NCI-H526 (cell line): Measurements from ENCODE around the gene KLKB1.
"Not testable (repeated sequence)": the region's sequence is repeated elsewhere in the genome, so short reads cannot be mapped to it uniquely, and the experiment has no call there.

Experiments used
- DNase-seq, 2 experiments: peaks; one replicate each; lab custom pipeline; 2025; lab: John Stamatoyannopoulos, UW

Gene KLKB1

GRCh38 chr4:186227744-186228513, 622 bp downstream of the KLKB1 start:
- no peak for DNase-seq

- no peak for DNase-seq
Measured at GRCh38 chr4:186228514-186228894, 1.2 kb downstream of the KLKB1 start.

GRCh38 chr4:186234367-186234766, 7.1 kb downstream of the KLKB1 start:
- DNase-seq: no peak

DNA sequence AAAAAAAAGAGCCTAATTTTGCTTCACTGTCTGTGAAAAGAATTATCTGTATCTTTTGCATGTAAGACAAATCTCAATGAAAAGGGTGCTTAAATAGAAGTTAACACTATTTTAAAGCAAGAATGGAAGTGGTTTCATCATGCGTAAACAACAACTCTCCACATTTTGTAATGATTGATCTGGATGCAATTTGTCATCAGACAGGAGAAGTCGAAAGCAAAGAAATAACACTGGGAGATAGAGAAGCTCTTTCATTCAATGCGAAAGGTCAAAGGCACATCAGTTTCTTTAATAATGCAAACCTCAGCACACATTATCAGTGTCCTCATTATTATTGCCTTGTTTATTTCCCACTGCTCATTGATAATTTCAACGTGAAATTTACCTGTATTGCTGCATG, 8.8 kb downstream of the KLKB1 start:
- no peak for DNase-seq

DNA sequence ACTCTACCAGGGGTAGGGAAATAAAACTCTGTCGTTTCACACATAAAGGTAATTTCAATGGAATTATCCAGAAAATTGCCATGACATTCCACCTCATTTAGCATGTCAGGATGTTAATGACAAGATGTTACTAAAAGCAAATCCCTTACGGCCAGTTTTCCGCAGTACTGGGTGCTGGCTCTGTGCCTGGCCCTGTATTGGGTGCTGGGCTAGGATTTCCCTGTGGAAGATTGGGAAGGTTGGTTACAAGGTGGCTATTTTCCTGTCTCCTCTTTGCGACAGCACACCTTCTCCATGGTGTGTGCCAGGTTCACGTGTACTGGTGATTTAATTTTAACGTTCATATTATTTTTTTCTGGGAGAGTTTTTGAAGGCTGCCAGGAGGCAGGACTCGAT, 13.1 kb downstream of the KLKB1 start:
- DNase-seq: no peak

DNA sequence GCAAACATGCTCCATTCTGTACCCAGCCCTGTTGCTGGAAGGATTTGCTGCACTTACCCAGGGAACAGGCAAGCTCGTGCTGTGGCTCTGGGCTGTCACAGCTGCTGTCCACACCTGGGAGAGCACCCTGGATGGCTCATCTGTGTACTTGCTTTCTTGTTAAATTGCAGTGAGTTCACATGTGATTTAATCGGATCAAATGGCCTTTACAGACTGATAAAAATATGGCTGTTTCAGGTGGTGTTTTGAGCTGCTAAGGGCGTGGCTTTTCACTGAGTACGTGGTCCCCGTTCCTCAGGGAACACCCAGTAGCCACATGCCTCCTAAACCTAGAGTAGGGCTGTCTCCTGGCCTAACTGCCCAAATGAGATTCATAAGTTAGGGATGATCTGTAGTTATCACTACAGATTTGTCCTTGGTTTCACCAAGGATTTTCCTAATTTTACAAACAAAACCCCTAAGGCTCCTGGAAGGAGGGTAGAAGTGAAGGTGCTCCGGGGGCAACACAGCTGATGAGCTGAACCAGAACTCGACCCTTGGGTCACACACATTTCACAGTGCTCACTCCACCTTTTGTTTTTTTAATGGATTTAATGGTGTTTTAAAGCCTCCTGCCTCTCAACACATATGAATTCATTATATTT, 13.7 kb downstream of the KLKB1 start:
- no peak for DNase-seq

DNA sequence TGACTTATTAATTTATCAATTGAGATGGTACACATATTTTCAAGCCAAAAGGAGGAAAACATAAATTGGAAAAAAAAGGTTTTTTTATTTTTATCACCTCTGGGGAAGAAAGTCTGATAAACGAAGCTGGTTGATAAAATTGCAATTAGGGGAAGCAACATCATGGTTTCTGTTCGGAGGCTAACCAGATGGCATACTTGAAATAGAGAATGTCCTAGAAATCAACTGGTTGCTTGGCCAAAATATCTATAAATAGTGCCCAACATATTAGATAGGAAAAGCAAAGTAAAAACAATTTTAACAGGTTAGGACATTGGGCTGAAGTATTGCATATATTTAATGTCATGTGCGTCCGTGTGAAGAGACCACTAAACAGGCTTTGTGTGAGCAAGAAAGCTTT, 14.3 kb downstream of the KLKB1 start:
- no peak for DNase-seq

DNA sequence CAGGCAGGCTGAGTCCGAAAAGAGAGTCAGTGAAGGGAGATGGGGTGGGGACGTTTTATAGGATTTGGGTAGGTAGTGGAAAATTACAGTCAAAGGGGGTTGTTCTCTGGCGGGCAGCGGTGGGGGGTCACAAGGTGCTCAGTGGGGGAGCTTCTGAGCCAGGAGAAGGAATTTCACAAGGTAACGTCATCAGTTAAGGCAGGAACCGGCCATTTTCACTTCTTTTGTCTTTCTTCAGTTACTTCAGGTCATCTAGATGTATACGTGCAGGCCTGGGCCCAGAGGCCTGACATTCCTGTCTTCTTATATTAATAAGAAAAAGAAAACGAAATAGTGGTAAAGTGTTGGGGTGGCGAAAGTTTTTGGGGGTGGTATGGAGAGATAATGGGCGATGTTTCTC, 14.7 kb downstream of the KLKB1 start:
- DNase-seq: not testable (repeated sequence)

- no peak for DNase-seq
Measured at GRCh38 chr4:186243331-186243730, 16.0 kb downstream of the KLKB1 start.

DNA sequence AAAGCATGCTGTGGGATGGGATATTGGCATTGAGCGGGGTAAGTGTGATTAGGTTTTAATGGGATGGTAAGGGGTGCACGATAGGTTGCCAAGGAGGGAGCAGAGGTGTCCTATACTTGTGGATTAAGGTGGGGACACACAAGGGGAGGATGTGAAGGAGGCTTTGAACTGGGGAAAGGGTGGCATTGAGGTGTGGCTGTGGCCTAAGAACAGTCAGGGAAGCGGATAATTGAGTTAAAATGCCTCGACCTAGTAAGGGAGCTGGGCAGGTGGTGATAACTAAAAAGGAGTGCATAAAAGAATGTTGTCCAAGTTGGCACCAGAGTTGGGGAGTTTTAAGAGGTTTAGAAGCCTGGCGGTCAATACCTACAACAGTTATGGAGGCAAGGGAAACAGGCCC, 17.5 kb downstream of the KLKB1 start:
- no peak for DNase-seq

DNA sequence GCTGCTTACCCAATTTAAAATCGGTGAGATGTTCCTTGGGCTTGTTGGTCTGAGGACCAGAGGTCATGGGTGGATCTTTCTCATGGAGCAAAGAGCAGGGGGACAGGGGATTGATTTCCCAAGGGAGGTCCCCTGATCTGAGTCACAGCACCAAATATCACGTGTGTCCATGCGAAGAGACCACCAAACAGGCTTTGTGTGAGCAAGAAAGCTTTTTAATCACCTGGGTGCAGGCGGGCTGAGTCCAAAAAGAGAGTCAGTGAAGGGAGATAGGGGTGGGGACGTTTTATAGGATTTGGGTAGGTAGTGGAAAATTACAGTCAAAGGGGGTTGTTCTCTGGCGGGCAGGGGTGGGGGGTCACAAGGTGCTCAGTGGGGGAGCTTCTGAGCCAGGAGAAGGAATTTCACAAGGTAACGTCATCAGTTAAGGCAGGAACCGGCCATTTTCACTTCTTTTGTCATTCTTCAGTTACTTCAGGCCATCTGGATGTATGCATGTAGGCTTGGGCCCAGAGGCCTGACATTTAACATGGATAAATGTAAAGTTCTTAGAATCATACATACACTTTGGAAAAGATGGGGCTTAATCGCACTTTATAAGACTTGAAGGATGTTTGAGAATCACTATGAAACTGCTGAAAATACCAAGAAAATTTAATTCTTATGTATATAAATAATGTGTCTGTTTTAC, 19.9 kb downstream of the KLKB1 start:
- not testable (repeated sequence) for DNase-seq

GRCh38 chr4:186248643-186249042, 21.3 kb downstream of the KLKB1 start:
- DNase-seq: no peak

- no peak for DNase-seq
Measured at GRCh38 chr4:186249785-186250754, 22.8 kb downstream of the KLKB1 start.

- no peak for DNase-seq
Measured at GRCh38 chr4:186250760-186251159, 23.5 kb downstream of the KLKB1 start.

DNA sequence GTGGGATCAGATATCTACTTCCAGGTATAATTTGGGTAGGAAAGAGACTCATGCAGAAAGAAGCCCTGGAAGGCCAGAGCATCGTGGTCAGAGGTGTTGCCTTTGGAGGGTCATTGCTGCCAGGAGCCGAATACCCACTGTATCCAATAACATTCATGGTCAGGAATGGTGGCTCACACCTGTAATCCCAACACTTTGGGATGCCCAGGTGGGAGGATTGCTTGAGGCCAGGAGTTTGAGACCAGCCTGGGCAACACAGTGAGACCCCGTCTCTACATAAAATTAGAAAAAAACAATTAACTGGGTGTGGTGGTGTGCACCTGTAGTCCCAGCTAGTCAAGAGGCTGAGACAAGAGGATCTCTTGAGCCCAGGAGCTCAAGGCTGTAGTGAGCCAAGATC, 27.8 kb downstream of the KLKB1 start:
- no peak for DNase-seq

DNA sequence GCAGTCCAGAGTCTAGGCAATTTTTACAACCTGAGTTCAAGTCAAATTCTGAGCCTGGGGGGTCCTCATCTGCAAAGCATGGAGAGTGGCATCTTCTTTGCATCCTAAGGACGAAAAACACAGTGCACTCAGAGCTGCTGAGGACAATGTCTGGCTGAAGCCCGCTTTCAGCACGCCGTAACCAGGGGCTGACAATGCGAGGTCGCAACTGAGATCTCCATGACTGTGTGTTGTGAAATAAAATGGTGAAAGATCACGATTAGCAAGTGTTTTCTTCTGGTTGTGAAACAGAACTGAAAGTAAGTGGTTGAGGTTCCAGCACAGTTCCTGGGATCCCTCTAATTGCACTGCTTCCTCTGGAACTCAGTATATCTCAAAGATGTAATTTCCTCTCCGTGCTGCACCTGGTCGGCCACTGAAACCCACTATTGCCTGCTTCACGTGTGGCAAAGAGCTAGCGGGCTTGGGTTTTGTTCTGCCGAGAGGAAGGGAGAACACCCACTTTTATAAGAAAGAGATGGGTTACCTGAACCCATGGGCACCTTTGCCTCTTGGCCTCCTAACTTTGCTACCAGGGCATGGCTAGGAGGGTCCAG, 31.0 kb downstream of the KLKB1 start:
- DNase-seq: no peak

DNA sequence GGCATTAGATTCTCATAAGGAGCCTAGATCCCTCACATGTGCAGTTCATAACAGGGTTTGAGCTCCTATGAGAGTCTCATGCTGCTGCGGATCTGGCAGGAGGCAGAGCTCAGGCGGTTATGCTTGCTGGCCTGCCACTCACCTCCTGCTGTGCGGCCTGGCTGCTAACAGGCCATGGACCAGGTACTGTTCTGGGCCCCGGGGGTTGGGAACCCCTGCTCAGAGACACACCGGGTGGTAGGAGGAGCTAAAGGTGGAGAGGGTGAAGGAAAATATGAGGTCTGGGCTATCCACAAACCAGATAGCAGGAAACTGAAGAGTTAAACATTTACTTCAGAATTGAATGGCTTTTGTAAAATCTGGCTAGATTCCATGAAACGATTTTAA, 32.8 kb downstream of the KLKB1 start:
- DNase-seq: no peak

GRCh38 chr4:186260504-186261448, 33.5 kb downstream of the KLKB1 start:
- no peak for DNase-seq

DNA sequence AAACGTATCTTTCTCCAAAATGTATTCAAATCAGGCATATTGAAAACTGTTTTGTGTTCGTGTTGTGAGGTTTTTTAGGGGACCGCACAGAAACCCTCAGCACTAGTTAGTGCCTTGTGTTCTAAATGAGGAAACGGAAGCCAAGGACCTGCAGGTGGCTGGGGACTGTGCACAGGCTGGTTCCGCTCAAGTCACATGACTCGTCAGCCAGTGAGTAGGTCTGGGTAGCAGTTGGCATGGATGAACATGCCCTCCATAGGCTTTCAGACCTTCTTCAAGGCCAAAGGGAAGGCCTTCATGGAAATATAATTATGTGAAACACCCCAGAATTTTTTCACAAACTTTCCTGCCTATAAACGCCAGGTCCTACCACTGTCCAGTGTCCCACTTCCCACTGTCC, 37.4 kb downstream of the KLKB1 start:
- no peak for DNase-seq

DNA sequence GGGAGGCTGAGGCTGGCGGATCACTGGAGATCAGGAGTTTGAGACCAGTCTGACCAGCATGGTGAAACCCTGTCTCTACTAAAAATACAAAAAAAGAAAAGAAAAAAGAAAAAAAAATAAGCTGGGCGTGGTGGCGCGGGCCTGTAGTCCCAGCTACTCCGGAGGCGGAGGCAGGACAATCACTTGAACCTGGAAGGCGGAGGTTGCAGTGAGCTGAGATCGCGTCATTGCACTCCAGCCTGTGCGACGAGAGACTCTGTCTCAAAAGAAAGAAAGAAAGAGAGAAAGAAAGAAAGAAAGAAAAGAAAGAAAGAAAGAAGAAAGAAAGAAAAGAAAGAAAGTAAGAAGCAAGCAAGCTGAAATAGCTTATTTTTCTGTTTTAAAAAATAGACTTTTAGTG, 37.9 kb downstream of the KLKB1 start:
- not testable (repeated sequence) for DNase-seq
